GM21526 (cell line): ENCODE results near the gene INPP5A.

ENCODE experiments used
- ATAC-seq: cut with Tn5 transposase; IDR thresholded peaks from one replicate; pipeline ENCODE4 v1.9.1; 2021; ENCODE audit warnings: moderate library complexity; ENCODE audit not compliant: unreplicated experiment, low FRiP score

The INPP5A gene

GRCh38 chr10:132576671-132577349, 39.2 kb downstream of the INPP5A start:
- no peak for ATAC-seq

- no peak for ATAC-seq
Observed at GRCh38 chr10:132577350-132578003, 39.9 kb downstream of the INPP5A start.

GRCh38 chr10:132578287-132578951, 40.8 kb downstream of the INPP5A start:
- ATAC-seq = no peak

GRCh38 chr10:132579027-132579859, 41.7 kb downstream of the INPP5A start:
- ATAC-seq = no peak

- no peak for ATAC-seq
Observed at GRCh38 chr10:132580143-132580542, 42.6 kb downstream of the INPP5A start.

GRCh38 chr10:132580617-132581016, 43.0 kb downstream of the INPP5A start:
- ATAC-seq = no peak

GRCh38 chr10:132582137-132582536, 44.5 kb downstream of the INPP5A start:
- no peak for ATAC-seq

GRCh38 chr10:132582771-132583170, 45.2 kb downstream of the INPP5A start:
- no peak for ATAC-seq

GRCh38 chr10:132583456-132583855, 45.9 kb downstream of the INPP5A start:
- ATAC-seq = no peak

- no peak for ATAC-seq
Observed at GRCh38 chr10:132584081-132584480, 46.5 kb downstream of the INPP5A start.

- no peak for ATAC-seq
Observed at GRCh38 chr10:132585732-132586722, 48.4 kb downstream of the INPP5A start.

GRCh38 chr10:132586739-132587138, 49.2 kb downstream of the INPP5A start:
- no peak for ATAC-seq

GRCh38 chr10:132587175-132587574, 49.6 kb downstream of the INPP5A start:
- ATAC-seq = no peak

GRCh38 chr10:132588301-132589013, 50.9 kb downstream of the INPP5A start:
- ATAC-seq = no peak

- ATAC-seq = no peak
Observed at GRCh38 chr10:132589015-132589414, 51.4 kb downstream of the INPP5A start.

GRCh38 chr10:132589681-132590080, 52.1 kb downstream of the INPP5A start:
- no peak for ATAC-seq

- ATAC-seq = no peak
Observed at GRCh38 chr10:132590094-132590751, 52.6 kb downstream of the INPP5A start.

GRCh38 chr10:132590752-132591121, 53.1 kb downstream of the INPP5A start:
- no peak for ATAC-seq
